Measurements from ENCODE around the gene MEIS2.

Gene MEIS2

GRCh38 chr15:37078566-37078965 lies 21.8 kb downstream of the MEIS2 start:
- TF ChIP-seq CTCF (IDR thresholded peaks at IDR 0.05; ENCODE audit: insufficient read depth, low read depth, low read length, missing control alignments), result no peak
- H3K4me3 ChIP-seq (ENCODE audit: low read length), result no peak overlapping the region
- no peak for DNase-seq (ENCODE audit: low read depth)

GRCh38 chr15:37077623-37078351 lies 22.6 kb downstream of the MEIS2 start:
- DNase-seq (ENCODE audit: low read depth), result no peak
- TF ChIP-seq CTCF (IDR thresholded peaks at IDR 0.05; ENCODE audit: insufficient read depth, low read depth, low read length, missing control alignments), result no peak

GRCh38 chr15:37076543-37076942 lies 23.8 kb downstream of the MEIS2 start:
- peak; percentile 30 for DNase-seq (ENCODE audit: low read depth)
- H3K4me3 ChIP-seq (ENCODE audit: low read length), result no peak overlapping the region
- no peak for TF ChIP-seq CTCF (IDR thresholded peaks at IDR 0.05; ENCODE audit: insufficient read depth, low read depth, low read length, missing control alignments)

More at GRCh38 chr15:37077623-37078351, 22.6 kb downstream of the MEIS2 start:
- no peak overlapping the region for H3K4me3 ChIP-seq (ENCODE audit: low read length)

- no peak overlapping the region for H3K4me3 ChIP-seq (ENCODE audit: low read length)
- TF ChIP-seq CTCF (IDR thresholded peaks at IDR 0.05; ENCODE audit: insufficient read depth, low read depth, low read length, missing control alignments), result no peak
- no peak for DNase-seq (ENCODE audit: low read depth)
Measured at GRCh38 chr15:37075777-37076176, 24.6 kb downstream of the MEIS2 start.

- no peak for TF ChIP-seq CTCF (IDR thresholded peaks at IDR 0.05; ENCODE audit: insufficient read depth, low read depth, low read length, missing control alignments)
- DNase-seq (ENCODE audit: low read depth), result no peak
- no peak overlapping the region for H3K4me3 ChIP-seq (ENCODE audit: low read length)
Measured at GRCh38 chr15:37072181-37072580, 28.2 kb downstream of the MEIS2 start.

- TF ChIP-seq CTCF (IDR thresholded peaks at IDR 0.05; ENCODE audit: insufficient read depth, low read depth, low read length, missing control alignments), result no peak
- DNase-seq (ENCODE audit: low read depth), result no peak
- H3K4me3 ChIP-seq (ENCODE audit: low read length), result no peak overlapping the region
Measured at GRCh38 chr15:37071134-37071533, 29.2 kb downstream of the MEIS2 start.

GRCh38 chr15:37070686-37071085 lies 29.7 kb downstream of the MEIS2 start:
- no peak for DNase-seq (ENCODE audit: low read depth)
- no peak for TF ChIP-seq CTCF (IDR thresholded peaks at IDR 0.05; ENCODE audit: insufficient read depth, low read depth, low read length, missing control alignments)
- no peak overlapping the region for H3K4me3 ChIP-seq (ENCODE audit: low read length)

All from epithelial cell of esophagus (primary cell).